Stomach (tissue), 9 donors: ENCODE results near the gene PCBP3. TPM values are rescaled to one million over a fixed set of nuclear protein-coding genes. Genes with fewer than 3 reads are reported as not detected.
A peak's percentile ranks its signal among the peaks of the same experiment; 100 is the strongest.

Source experiments
- DNase-seq, 2 donors: peaks; one replicate each; pipeline versions ENCODE4 v3.0.0 to v3.0.0-alpha.2; 2013 to 2019
- H3K27ac ChIP-seq, 5 donors: fragments of 200-600 bp in 4 of 5; sonication (generic) in 4 of 5; one replicate each; pipeline ENCODE4 v1.5.1; 2013 to 2019; ENCODE audit warnings: mild to moderate bottlenecking in 1 of 5, moderate library complexity in 1 of 5
- H3K27me3 ChIP-seq, 3 donors: fragments of 200-600 bp; sonication (generic); one replicate each; pipeline ENCODE4 v1.5.1; 2017 to 2019; ENCODE audit warnings: mixed run types in 1 of 3
- H3K36me3 ChIP-seq, 4 donors: fragments of 200-600 bp; sonication (generic); 1 replicate in 3 of 4; 2 replicates in 1 of 4; pipeline ENCODE4 v1.5.1; 2016 to 2019
- H3K4me1 ChIP-seq, 4 donors: fragments of 200-600 bp; sonication (generic); one replicate each; pipeline ENCODE4 v1.5.1; 2016 to 2019
- H3K4me3 ChIP-seq, 4 donors: fragments of 200-600 bp; sonication (generic) in 3 of 4; one replicate each; pipeline ENCODE4 v1.5.1; 2016 to 2019; ENCODE audit warnings: mild to moderate bottlenecking in 1 of 4
- H3K9me3 ChIP-seq, 4 donors: fragments of 200-600 bp; sonication (generic); one replicate each; pipeline ENCODE4 v1.5.1; 2016 to 2019
- EP300 ChIP-seq: sonication (generic); formaldehyde crosslinking; IDR thresholded peaks from one replicate; pipeline ENCODE4 v1.6.1; 2017; ENCODE audit warnings: antibody characterized with exemption
- POLR2A ChIP-seq, 4 donors: fragments of 450-650 bp; IDR thresholded peaks; one replicate each; pipeline ENCODE4 v1.6.1; 2016; ENCODE audit warnings: antibody characterized with exemption in 4 of 4, control low read depth in 2 of 4, mild to moderate bottlenecking in 1 of 4, moderate library complexity in 1 of 4
- POLR2AphosphoS5 ChIP-seq, 3 donors: sonication (generic); formaldehyde crosslinking; IDR thresholded peaks; one replicate each; pipeline ENCODE4 v1.6.1; 2016; ENCODE audit warnings: antibody characterized with exemption in 3 of 3
- WGBS, 5 donors: extraction: QIAGEN DNeasy Blood & Tissue Kit in 3 of 5; methylation state at CpG; one replicate each; pipeline versions ENCODE4 v1.1.5 to v1.1.7; 2013 to 2018; 5-methylcytosine and 5-hydroxymethylcytosine counted together
- intact Hi-C: fragments of 100-400 bp; cut with DNase I; formaldehyde crosslinking; loops from one replicate; pipeline ENCODE4 v1.15.1; 2023; ENCODE audit warnings: low total_unique reads
- polyA plus RNA-seq, 3 donors: library from polyadenylated mRNA; stranded (reverse); fragments of 200-250 nt; gene quantifications; one replicate each; pipeline ENCODE4 v1.2.3, GENCODE V29; 2013
- total RNA-seq, 5 donors: library from RNA; depleted of rRNA; stranded (reverse); fragments of >200 nt; gene quantifications; one replicate each; pipeline versions ENCODE4 v1.1.0 to v1.2.3, GENCODE V29; 2014 to 2016
- TF ChIP-seq, protein P1 (sequence below), 7 experiments: fragments of 450-650 bp in 4 of 7; fragments of 200-600 bp in 3 of 7; sonication (generic) in 3 of 7; IDR thresholded peaks; one replicate each; pipeline ENCODE4 v1.5.1; 2016 to 2019; ENCODE audit warnings: antibody characterized with exemption in 7 of 7, control low read depth in 2 of 7, mild to moderate bottlenecking in 1 of 7
- donor health status: healthy with polysubstance abuse.
- donor health status: Bipolar disorder and iron deficiency.
- donor health status: healthy.

PCBP3 gene
- total and polyA plus RNA-seq, 8 donors, result 1.8 to 10.9 (median 3.3) TPM; not detected in 3

DNA sequence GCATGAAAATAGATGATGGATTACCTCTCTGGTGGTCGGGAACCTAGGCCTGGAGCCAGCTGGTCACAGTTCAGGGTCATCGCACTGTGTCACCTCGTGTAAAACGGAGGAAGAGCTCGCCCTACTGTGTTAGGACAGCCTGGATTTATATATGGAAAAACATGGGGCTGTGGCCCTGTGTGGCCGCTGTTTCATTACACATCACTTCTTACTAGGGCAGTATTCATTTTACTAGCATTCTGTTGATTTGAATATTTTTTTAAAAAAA, 233.6 kb downstream of the PCBP3 start:
- no peaks in the 10 kb centered on the region for H3K36me3 ChIP-seq
- H3K4me3 ChIP-seq, result no peak overlapping the region
- DNase-seq, result no peak
- no peaks in the 10 kb centered on the region for H3K9me3 ChIP-seq
- H3K27me3 ChIP-seq, result peaks cover 0 to 29% (median 5%) of the 10 kb centered on the region in 3 donors
- no peak overlapping the region for H3K27ac ChIP-seq
- 65 to 79% (median 74%) methylated on average over 6 of the region's 6 CpGs for WGBS, 5 donors
- TF ChIP-seq, protein P1, sequence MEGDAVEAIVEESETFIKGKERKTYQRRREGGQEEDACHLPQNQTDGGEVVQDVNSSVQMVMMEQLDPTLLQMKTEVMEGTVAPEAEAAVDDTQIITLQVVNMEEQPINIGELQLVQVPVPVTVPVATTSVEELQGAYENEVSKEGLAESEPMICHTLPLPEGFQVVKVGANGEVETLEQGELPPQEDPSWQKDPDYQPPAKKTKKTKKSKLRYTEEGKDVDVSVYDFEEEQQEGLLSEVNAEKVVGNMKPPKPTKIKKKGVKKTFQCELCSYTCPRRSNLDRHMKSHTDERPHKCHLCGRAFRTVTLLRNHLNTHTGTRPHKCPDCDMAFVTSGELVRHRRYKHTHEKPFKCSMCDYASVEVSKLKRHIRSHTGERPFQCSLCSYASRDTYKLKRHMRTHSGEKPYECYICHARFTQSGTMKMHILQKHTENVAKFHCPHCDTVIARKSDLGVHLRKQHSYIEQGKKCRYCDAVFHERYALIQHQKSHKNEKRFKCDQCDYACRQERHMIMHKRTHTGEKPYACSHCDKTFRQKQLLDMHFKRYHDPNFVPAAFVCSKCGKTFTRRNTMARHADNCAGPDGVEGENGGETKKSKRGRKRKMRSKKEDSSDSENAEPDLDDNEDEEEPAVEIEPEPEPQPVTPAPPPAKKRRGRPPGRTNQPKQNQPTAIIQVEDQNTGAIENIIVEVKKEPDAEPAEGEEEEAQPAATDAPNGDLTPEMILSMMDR (IDR thresholded peaks at IDR 0.05), result no peak
- no peak for TF ChIP-seq POLR2AphosphoS5 (IDR thresholded peaks at IDR 0.05)
- TF ChIP-seq POLR2A (IDR thresholded peaks at IDR 0.05), result no peak
- no peak for TF ChIP-seq EP300
- intact Hi-C loops, result no loop called here
- H3K4me1 ChIP-seq, result peaks cover 0 to 9% (median 3%) of the 10 kb centered on the region in 4 donors

DNA sequence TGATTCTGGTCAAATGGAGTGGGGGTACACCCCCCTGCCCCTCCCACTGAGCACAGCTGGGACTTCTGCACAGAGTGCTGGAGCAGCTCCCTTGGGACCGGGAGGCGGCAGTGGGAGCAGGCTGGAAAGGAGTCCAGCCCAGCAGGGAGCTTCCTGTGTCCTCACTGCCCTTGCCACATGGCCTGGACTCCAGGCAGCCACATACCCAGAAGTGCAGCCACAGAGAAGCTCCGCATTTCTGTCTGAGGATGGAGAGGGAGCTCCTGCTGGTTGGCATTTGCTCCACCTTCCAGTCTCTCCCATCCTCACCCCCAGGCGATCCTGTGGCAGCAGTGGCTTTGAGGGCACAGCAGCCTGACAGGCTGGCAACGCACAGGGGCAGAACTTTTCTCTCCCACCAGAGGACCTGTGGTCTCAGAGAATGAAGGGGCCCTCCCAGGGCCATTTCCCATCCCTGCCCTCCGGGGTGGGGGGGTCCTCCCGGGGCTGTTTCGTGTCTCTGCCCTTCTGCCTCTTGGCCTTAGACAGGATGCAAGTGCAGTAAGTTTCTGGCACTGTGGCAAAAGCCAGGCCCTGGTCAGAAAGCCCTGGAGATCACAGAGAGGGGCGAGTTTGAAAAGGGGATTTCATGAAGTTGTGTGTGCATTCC, 234.4 kb downstream of the PCBP3 start:
- H3K27me3 ChIP-seq, result peaks cover 0 to 29% (median 5%) of the 10 kb centered on the region in 3 donors
- no peaks in the 10 kb centered on the region for H3K36me3 ChIP-seq
- H3K4me3 ChIP-seq, result no peak overlapping the region
- 69 to 77% (median 71%) methylated on average over 9 of the region's 9 CpGs for WGBS, 5 donors
- no peaks in the 10 kb centered on the region for H3K9me3 ChIP-seq
- DNase-seq, result no peak
- peaks cover 0 to 9% (median 3%) of the 10 kb centered on the region in 4 donors for H3K4me1 ChIP-seq
- intact Hi-C loops, result no loop called here
- TF ChIP-seq EP300 (no peak), POLR2AphosphoS5 (IDR thresholded peaks at IDR 0.05) (no peak), POLR2A (IDR thresholded peaks at IDR 0.05) (no peak)
- TF ChIP-seq, protein P1 (IDR thresholded peaks at IDR 0.05), result no peak
- no peak overlapping the region for H3K27ac ChIP-seq

DNA sequence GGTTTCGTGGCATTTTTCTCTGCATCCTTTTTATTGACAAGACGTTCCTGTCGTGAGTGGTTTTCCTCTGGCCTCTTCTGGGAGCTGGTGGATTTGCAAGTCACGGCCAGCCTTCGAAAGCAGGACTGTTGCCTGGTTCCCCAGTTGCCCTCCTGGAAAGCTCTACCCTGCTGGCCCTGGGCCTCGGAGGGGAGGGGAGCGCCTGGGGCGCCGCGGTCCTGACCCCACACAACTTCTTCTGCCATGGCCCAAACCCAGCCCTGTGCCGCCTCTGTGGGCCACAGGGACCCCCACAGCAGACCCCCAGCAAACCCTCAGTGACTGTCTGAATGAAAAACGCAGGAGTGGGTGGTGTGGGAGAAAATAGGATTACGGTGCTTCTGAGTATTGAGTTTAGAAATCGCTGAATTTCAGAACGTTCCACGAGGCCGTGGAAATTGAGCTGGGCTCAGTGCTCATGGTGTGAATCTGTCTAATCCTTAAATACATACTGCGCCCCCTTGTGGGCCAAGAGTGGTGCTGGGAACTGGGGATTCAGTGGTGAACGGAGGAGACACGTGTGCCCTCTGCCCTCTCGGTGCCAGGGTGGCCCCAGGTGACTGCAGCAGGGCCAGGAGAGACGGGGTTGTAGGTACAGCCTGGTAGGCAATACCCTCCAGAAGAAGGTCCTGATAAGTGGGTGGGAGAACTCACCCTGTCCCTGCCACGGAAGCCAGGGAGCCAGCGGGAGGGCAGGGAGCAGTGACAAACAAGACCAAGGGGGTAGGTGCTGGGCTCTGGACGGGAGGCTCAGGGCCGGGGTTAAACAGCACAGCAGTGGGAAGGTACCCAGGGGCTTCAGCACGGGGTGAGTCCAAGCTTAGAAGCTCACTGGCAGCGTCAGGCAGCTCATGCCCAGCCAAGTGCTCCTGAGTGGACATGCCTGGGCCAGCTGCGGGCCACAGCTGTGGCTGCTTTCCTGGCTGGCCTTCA, 236.9 kb downstream of the PCBP3 start:
- Histone ChIP-seq H3K27me3 (peaks cover 0 to 19% (median 0%) of the 10 kb centered on the region in 3 donors), H3K36me3 (no peaks in the 10 kb centered on the region), H3K27ac (no peak overlapping the region), H3K4me1 (peaks cover 0 to 6% (median 1%) of the 10 kb centered on the region in 4 donors), H3K9me3 (no peaks in the 10 kb centered on the region), H3K4me3 (no peak overlapping the region)
- intact Hi-C loops, result no loop called here
- WGBS, 5 donors, result 50 to 55% (median 51%) methylated on average over 26 to 29 of the region's 29 CpGs
- TF ChIP-seq, protein P1 (IDR thresholded peaks at IDR 0.05), result peak in 4 of 7 experiments; percentile 5 to 44 (median 34)
- TF ChIP-seq POLR2AphosphoS5 (IDR thresholded peaks at IDR 0.05), result no peak
- peak; percentile 65 to 80 for DNase-seq

DNA sequence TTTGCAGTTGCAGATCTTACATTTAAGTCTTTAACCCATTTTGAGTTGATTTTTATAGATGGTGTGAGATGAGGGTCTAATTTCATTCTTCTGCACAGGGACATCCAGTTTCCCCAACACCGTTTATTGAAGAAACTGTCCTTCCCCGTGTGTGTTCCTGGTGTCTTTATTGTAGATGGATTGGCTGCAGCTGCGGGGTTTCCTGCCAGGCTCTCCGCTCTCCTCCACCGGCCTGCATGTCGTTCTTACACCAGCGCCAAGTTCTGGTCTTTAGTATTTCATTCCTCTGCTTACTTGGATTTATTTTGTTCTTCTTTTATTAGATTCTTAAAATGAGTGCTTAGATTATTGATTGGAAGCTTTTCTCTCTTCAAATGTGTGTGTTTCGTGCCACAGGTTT, 239.1 kb downstream of the PCBP3 start:
- H3K4me1 ChIP-seq, result peaks cover 0 to 13% (median 3%) of the 10 kb centered on the region in 4 donors
- intact Hi-C loops, result no loop called here
- peaks cover 0 to 11% (median 0%) of the 10 kb centered on the region in 3 donors for H3K27me3 ChIP-seq
- H3K36me3 ChIP-seq, result no peaks in the 10 kb centered on the region
- WGBS, 5 donors, result 72 to 80% (median 79%) methylated on average over 8 of the region's 8 CpGs
- no peak overlapping the region for H3K27ac ChIP-seq
- H3K4me3 ChIP-seq, result no peak overlapping the region
- TF ChIP-seq, protein P1 (IDR thresholded peaks at IDR 0.05), result no peak
- no peaks in the 10 kb centered on the region for H3K9me3 ChIP-seq
- DNase-seq, result no peak
